ENCODE measurements around the gene POLH. TPM values are rescaled to one million over a fixed set of nuclear protein-coding genes. Genes with fewer than 3 reads are reported as not detected.
A peak's percentile ranks its signal among the peaks of the same experiment; 100 is the strongest.

Gene POLH
- total RNA-seq, 1 donor from 2014 or later = 12.5 TPM

DNA sequence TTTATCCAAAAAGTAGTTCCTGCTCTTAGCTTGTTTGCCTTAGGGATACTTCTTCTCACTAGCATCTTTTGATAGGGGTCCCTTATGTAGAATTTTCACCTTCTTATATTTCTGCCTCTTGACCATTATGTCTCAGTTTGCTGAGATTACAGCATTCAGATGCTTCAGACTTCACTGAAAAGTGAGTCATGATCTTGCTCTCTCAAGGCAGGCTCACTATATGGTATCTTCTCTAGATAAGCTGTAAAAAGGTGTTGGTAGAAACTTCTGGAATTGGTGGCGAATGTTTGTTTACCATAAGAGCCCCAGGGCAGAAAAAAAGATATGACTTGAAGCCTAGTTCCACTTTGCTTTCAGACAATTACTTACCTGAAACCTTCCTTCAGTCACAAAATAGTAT, 33.4 kb downstream of the POLH start:
- H3K27ac Mint-ChIP-seq (ENCODE audit: unreplicated experiment) = no peak overlapping the region
- TF ChIP-seq, protein P1, sequence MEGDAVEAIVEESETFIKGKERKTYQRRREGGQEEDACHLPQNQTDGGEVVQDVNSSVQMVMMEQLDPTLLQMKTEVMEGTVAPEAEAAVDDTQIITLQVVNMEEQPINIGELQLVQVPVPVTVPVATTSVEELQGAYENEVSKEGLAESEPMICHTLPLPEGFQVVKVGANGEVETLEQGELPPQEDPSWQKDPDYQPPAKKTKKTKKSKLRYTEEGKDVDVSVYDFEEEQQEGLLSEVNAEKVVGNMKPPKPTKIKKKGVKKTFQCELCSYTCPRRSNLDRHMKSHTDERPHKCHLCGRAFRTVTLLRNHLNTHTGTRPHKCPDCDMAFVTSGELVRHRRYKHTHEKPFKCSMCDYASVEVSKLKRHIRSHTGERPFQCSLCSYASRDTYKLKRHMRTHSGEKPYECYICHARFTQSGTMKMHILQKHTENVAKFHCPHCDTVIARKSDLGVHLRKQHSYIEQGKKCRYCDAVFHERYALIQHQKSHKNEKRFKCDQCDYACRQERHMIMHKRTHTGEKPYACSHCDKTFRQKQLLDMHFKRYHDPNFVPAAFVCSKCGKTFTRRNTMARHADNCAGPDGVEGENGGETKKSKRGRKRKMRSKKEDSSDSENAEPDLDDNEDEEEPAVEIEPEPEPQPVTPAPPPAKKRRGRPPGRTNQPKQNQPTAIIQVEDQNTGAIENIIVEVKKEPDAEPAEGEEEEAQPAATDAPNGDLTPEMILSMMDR (IDR thresholded peaks at IDR 0.05; ENCODE audit: unreplicated experiment) = no peak
- H3K36me3 Mint-ChIP-seq (ENCODE audit: low read depth, unreplicated experiment) = peaks cover 13% of the 10 kb centered on the region

DNA sequence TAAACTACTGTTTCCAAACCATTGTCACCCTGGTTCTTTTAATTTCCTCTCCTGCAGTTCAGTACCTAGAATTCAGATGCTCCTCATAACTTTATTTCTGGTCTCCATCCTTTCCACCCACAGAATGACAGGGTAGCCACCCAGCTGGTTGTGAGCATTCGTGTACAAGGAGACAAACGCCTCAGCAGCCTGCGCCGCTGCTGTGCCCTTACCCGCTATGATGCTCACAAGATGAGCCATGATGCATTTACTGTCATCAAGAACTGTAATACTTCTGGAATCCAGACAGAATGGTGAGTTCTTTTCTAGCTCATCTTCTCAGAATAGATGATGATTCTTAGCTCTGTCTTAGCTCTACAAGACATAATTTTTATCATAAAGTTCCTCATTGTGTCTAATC, 34.4 kb downstream of the POLH start:
- H3K4me3 Mint-ChIP-seq (ENCODE audit: unreplicated experiment) = peak overlapping the region; percentile 66
- no peak overlapping the region for H3K27ac Mint-ChIP-seq (ENCODE audit: unreplicated experiment)
- H3K27me3 Mint-ChIP-seq (ENCODE audit: unreplicated experiment) = no peaks in the 10 kb centered on the region
- H3K36me3 Mint-ChIP-seq (ENCODE audit: low read depth, unreplicated experiment) = peaks cover 13% of the 10 kb centered on the region
- DNase-seq (ENCODE audit: low spot score) = no peak
- H3K9me3 Mint-ChIP-seq (ENCODE audit: unreplicated experiment) = no peaks in the 10 kb centered on the region
- H3K4me1 Mint-ChIP-seq (ENCODE audit: unreplicated experiment) = no peaks in the 10 kb centered on the region
- TF ChIP-seq, protein P1 (IDR thresholded peaks at IDR 0.05; ENCODE audit: unreplicated experiment) = no peak

More for the DNA sequence above, 33.4 kb downstream of the POLH start:
- no peaks in the 10 kb centered on the region for H3K4me1 Mint-ChIP-seq (ENCODE audit: unreplicated experiment)
- no peak for DNase-seq (ENCODE audit: low spot score)
- H3K27me3 Mint-ChIP-seq (ENCODE audit: unreplicated experiment) = no peaks in the 10 kb centered on the region
- no peak overlapping the region for H3K4me3 Mint-ChIP-seq (ENCODE audit: unreplicated experiment)
- no peaks in the 10 kb centered on the region for H3K9me3 Mint-ChIP-seq (ENCODE audit: unreplicated experiment)

DNA sequence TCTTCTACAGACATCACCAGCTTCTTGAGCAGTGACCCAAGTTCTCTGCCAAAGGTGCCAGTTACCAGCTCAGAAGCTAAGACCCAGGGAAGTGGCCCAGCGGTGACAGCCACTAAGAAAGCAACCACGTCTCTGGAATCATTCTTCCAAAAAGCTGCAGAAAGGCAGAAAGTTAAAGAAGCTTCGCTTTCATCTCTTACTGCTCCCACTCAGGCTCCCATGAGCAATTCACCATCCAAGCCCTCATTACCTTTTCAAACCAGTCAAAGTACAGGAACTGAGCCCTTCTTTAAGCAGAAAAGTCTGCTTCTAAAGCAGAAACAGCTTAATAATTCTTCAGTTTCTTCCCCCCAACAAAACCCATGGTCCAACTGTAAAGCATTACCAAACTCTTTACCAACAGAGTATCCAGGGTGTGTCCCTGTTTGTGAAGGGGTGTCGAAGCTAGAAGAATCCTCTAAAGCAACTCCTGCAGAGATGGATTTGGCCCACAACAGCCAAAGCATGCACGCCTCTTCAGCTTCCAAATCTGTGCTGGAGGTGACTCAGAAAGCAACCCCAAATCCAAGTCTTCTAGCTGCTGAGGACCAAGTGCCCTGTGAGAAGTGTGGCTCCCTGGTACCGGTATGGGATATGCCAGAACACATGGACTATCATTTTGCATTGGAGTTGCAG, 37.9 kb downstream of the POLH start:
- no peaks in the 10 kb centered on the region for H3K27me3 Mint-ChIP-seq (ENCODE audit: unreplicated experiment)
- TF ChIP-seq, protein P1 (IDR thresholded peaks at IDR 0.05; ENCODE audit: unreplicated experiment) = no peak
- H3K4me1 Mint-ChIP-seq (ENCODE audit: unreplicated experiment) = no peaks in the 10 kb centered on the region
- H3K36me3 Mint-ChIP-seq (ENCODE audit: low read depth, unreplicated experiment) = peaks cover 9% of the 10 kb centered on the region
- no peaks in the 10 kb centered on the region for H3K9me3 Mint-ChIP-seq (ENCODE audit: unreplicated experiment)
- no peak overlapping the region for H3K4me3 Mint-ChIP-seq (ENCODE audit: unreplicated experiment)
- H3K27ac Mint-ChIP-seq (ENCODE audit: unreplicated experiment) = no peak overlapping the region
- DNase-seq (ENCODE audit: low spot score) = no peak

DNA sequence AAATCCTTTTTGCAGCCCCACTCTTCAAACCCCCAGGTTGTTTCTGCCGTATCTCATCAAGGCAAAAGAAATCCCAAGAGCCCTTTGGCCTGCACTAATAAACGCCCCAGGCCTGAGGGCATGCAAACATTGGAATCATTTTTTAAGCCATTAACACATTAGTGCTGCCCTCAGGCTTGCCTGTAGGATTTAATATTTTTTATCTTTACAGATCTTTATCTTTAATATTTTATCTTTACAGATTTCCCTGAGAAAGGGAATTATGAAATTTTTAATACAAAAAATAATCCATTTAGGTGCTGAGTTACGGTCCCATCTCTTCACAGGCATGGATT, 38.4 kb downstream of the POLH start:
- H3K4me3 Mint-ChIP-seq (ENCODE audit: unreplicated experiment) = no peak overlapping the region
- H3K27me3 Mint-ChIP-seq (ENCODE audit: unreplicated experiment) = no peaks in the 10 kb centered on the region
- H3K4me1 Mint-ChIP-seq (ENCODE audit: unreplicated experiment) = no peaks in the 10 kb centered on the region
- TF ChIP-seq, protein P1 (IDR thresholded peaks at IDR 0.05; ENCODE audit: unreplicated experiment) = no peak
- no peaks in the 10 kb centered on the region for H3K9me3 Mint-ChIP-seq (ENCODE audit: unreplicated experiment)
- H3K27ac Mint-ChIP-seq (ENCODE audit: unreplicated experiment) = no peak overlapping the region
- no peak for DNase-seq (ENCODE audit: low spot score)
- H3K36me3 Mint-ChIP-seq (ENCODE audit: low read depth, unreplicated experiment) = peaks cover 9% of the 10 kb centered on the region

DNA sequence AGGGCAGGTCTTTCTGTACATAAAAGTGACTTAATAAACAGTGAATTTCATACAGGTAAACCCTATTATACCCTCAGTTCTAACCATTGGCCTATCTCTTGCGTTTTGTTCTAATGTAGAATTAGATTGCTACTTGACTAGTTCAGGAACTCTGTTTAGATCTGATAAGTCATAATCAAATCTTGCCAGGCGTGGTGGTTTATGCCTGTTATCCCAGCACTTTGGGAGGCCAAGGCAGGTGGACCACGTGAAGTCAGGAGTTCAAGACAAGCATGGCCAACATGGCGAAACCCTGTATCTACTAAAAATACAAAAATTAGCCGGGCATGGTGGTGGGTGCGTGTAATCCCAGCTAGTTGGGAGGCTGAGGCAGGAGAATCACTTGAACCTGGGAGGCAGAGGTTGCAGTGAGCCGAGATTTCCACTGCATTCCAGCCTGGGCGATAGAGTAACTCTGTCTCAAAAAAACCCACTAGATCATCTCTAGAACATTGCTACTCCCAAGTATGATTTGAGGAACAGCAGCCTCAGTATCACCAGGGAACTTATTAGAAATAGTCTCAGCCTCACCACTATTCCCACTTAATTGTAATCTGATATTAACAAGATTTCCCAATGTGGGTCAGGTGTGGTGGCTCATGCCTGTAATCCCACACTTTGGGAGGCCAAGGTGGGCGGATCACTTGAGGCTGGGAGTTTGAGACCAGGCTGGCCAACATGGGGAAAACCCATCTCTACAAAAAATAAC, 40.9 kb downstream of the POLH start:
- Mint-ChIP-seq H3K9me3 (ENCODE audit: unreplicated experiment) (no peaks in the 10 kb centered on the region), H3K27ac (ENCODE audit: unreplicated experiment) (no peak overlapping the region), H3K27me3 (ENCODE audit: unreplicated experiment) (no peaks in the 10 kb centered on the region), H3K4me3 (ENCODE audit: unreplicated experiment) (no peak overlapping the region), H3K36me3 (ENCODE audit: low read depth, unreplicated experiment) (peaks cover 16% of the 10 kb centered on the region), H3K4me1 (ENCODE audit: unreplicated experiment) (peaks cover 13% of the 10 kb centered on the region)
- TF ChIP-seq, protein P1 (IDR thresholded peaks at IDR 0.05; ENCODE audit: unreplicated experiment) = no peak
- no peak for DNase-seq (ENCODE audit: low spot score)

Measured in endothelial cell (in vitro differentiated cells).